RCC 7860 (cell line): Measurements from ENCODE around the gene TNNT1.
A peak's percentile ranks its signal among the peaks of the same experiment; 100 is the strongest.

Source experiments
- DNase-seq: peaks from one replicate; pipeline ENCODE4 v3.0.0-alpha.2; 2015; ENCODE audit warnings: low spot score
- FAIRE-seq: peaks from 2 replicates; lab custom pipeline; 2012; peaks lifted over from hg19 to GRCh38; lab: Jason Lieb, UNC

Gene TNNT1

GRCh38 chr19:55092423-55093318 is 56.3 kb downstream of the TNNT1 start:
- DNase-seq (no peak), FAIRE-seq (no peak)

GRCh38 chr19:55091955-55092354 is 57.1 kb downstream of the TNNT1 start:
- no peak for DNase-seq

GRCh38 chr19:55091126-55091910 is 57.7 kb downstream of the TNNT1 start:
- DNase-seq = no peak
- FAIRE-seq = no peak

More at GRCh38 chr19:55091955-55092354, 57.1 kb downstream of the TNNT1 start:
- FAIRE-seq = no peak

- DNase-seq (no peak), FAIRE-seq (no peak)
These were observed 58.4 kb downstream of the TNNT1 start for GRCh38 chr19:55090564-55090963.

GRCh38 chr19:55089342-55089944 is 59.6 kb downstream of the TNNT1 start:
- FAIRE-seq = no peak

GRCh38 chr19:55088543-55089341 is 60.3 kb downstream of the TNNT1 start:
- no peak for FAIRE-seq
- peak; percentile 16 for DNase-seq

More at GRCh38 chr19:55089342-55089944, 59.6 kb downstream of the TNNT1 start:
- DNase-seq = no peak

- no peak for DNase-seq
- FAIRE-seq = no peak
These were observed 61.0 kb downstream of the TNNT1 start for GRCh38 chr19:55088021-55088451.

GRCh38 chr19:55087542-55087901 is 61.5 kb downstream of the TNNT1 start:
- FAIRE-seq (no peak), DNase-seq (no peak)

- peak; percentile 64 for FAIRE-seq
These were observed 62.1 kb downstream of the TNNT1 start for GRCh38 chr19:55086730-55087541.

GRCh38 chr19:55085923-55086715 is 62.9 kb downstream of the TNNT1 start:
- DNase-seq = no peak
- no peak for FAIRE-seq

More at GRCh38 chr19:55086730-55087541, 62.1 kb downstream of the TNNT1 start:
- DNase-seq = peak; percentile 77

GRCh38 chr19:55084416-55084815 is 64.6 kb downstream of the TNNT1 start:
- no peak for FAIRE-seq
- DNase-seq = no peak

- FAIRE-seq (no peak), DNase-seq (no peak)
These were observed 65.8 kb downstream of the TNNT1 start for GRCh38 chr19:55083004-55083850.
